DND-41 (cell line): ENCODE data around the gene MAP2K2.

Experiments used
- EZH2 ChIP-seq: IDR thresholded peaks from 3 replicates; pipeline ENCODE4 v1.6.1; 2012; ENCODE audit warnings: borderline replicate concordance, low read depth, mild to moderate bottlenecking, moderate library complexity, low read length, inconsistent platforms; ENCODE audit not compliant: severe bottlenecking
- TF ChIP-seq, protein P1 (sequence below): IDR thresholded peaks from 2 replicates; pipeline ENCODE4 v1.5.1; 2012; ENCODE audit warnings: borderline replicate concordance, low read length, moderate library complexity, mild to moderate bottlenecking; ENCODE audit not compliant: poor library complexity, severe bottlenecking; ENCODE audit errors: extremely low read depth

DNA sequence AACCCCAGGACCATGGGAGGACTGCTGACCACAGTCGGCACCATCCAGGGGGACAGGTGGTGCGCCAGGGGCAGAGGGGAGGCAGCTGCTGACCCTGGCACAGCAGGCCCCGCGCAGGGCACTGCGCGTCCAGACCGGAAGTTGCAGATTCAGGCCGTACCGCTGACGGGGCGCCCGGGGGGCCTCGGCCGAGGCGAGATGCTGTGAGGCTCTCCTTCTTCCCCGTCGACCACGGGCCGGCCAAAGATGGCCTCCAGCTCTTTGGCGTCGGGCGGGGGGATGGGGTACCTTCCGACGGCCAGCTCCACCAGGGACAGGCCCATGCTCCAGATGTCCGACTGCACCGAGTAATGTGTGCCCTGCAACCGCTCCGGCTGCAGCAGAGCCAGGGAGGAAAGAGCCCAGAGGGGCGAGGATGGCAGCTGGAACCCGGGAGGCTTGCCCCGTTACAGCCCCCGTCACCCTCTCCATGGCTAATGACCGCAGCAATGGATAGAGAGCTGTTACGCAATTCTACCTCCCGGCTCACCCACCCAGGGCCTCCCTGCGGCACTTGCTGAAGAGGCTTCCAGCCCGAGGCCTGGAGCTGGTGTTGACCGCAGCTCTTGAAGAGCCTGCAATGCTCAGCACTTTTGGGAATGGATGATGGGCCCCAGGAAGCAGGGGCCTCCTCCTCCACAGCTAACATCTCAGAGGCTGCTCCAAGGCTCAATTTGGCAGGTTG, 24.7 kb downstream of the MAP2K2 start:
- TF ChIP-seq, protein P1, sequence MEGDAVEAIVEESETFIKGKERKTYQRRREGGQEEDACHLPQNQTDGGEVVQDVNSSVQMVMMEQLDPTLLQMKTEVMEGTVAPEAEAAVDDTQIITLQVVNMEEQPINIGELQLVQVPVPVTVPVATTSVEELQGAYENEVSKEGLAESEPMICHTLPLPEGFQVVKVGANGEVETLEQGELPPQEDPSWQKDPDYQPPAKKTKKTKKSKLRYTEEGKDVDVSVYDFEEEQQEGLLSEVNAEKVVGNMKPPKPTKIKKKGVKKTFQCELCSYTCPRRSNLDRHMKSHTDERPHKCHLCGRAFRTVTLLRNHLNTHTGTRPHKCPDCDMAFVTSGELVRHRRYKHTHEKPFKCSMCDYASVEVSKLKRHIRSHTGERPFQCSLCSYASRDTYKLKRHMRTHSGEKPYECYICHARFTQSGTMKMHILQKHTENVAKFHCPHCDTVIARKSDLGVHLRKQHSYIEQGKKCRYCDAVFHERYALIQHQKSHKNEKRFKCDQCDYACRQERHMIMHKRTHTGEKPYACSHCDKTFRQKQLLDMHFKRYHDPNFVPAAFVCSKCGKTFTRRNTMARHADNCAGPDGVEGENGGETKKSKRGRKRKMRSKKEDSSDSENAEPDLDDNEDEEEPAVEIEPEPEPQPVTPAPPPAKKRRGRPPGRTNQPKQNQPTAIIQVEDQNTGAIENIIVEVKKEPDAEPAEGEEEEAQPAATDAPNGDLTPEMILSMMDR, result no peak
- TF ChIP-seq EZH2, result no peak
